Dermis blood vessel endothelial cell (primary cell): ENCODE measurements around the gene GATAD2A. TPM values are rescaled to one million over a fixed set of nuclear protein-coding genes. Genes with fewer than 3 reads are reported as not detected.

Experiments used
- DNase-seq: peaks from one replicate; pipeline ENCODE4 v3.0.0; 2010
- total RNA-seq: library from RNA; depleted of rRNA; stranded (reverse); fragments of >200 nt; gene quantifications from 2 replicates; pipeline ENCODE4 v1.2.3, GENCODE V29; 2014

Gene GATAD2A
- total RNA-seq, 1 donor from 2014 or later: 47.0 TPM

DNA sequence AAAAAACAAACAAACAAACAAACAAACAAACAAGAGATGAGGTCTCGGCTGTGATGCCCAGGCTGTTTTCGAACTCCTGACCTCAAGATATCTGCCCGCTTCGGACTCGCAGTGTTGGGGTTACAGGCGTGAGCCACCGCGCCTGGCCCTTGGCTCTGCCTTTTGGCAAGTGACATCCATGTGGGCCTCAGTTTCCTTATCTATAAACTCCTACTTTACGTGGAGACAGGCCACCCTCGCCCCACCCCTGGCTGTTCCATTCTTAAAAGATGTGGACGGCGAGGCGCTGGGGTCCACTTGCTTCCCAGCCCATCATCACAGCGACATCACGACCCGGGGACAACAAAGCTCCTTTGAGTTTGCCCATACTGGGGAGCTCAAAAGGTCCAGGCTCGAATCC is 108.2 kb downstream of the GATAD2A start:
- no peak for DNase-seq

DNA sequence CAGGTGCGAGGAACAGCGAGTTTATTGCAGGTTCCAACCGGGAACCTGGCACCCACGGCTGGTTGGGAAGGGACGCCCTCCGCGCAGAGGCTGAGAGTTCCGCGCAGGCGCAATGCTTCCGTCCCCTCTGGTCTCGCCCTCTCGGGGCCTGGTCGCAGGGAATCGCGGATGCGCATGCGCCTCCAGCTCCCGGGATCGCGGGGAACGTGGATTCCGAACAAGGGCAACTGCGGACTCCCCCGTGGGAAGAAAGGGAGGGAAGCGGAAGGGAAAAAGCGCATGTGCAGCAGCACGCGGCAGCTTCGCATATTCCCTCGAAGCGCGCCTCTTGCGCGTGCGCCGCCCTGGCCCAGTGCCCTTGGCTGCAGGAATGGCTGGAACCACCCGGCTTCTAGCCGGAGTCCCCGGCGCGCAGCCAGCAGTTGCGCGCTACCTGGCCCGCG is 108.8 kb downstream of the GATAD2A start:
- DNase-seq: peak; percentile 72

GRCh38 chr19:19514881-19515641 is 109.6 kb downstream of the GATAD2A start, which contains the start of gene TSSK6:
TSSK6 (minus strand) TSS chr19:19515548; CDS start chr19:19515427, 121 bp downstream.
- no peak for DNase-seq

GRCh38 chr19:19515642-19516519 is 110.4 kb downstream of the GATAD2A start, which contains the start of gene NDUFA13:
NDUFA13 (plus strand) TSS chr19:19516225; CDS start chr19:19516239, 14 bp downstream.
- DNase-seq: peak; percentile 95

GRCh38 chr19:19517235-19517619 is 111.8 kb downstream of the GATAD2A start:
- no peak for DNase-seq

DNA sequence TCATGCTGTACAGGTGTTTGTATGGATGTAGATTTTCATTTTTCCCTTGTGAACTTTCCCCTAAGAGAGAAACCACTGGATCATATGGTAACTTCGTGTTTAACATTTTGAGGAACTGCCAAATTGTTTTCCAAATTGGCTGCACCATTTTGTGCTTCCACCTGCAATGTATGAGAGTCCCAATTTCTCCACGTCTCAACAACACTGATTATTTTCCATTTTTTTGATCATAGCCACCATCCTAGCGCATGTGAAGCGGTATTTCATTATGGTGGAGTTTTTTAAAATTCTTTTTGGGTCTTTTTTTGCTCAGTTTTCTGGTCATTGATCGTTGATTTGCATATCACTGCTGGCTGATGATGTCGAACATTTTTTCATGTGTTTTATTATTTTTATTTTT is 115.5 kb downstream of the GATAD2A start:
- DNase-seq: no peak

DNA sequence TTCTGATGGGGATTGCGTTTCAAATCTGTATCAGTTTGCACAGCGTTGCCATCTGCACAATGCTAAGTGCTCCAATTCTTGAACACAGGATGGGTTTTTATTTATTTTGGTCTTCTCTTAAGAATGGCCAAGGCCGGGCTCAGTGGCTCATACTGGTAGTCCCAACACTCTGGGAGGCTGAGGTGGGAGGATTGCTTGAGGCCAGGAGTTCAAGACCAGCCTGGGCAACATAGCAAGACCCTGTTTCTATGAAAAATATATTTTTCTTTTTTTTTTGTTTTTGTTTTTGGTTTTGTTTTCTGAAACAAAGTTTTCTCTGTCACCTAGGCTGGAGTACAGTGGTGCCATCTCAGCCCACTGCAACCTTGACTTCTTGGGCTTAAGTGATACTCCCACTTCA is 117.7 kb downstream of the GATAD2A start:
- no peak for DNase-seq

DNA sequence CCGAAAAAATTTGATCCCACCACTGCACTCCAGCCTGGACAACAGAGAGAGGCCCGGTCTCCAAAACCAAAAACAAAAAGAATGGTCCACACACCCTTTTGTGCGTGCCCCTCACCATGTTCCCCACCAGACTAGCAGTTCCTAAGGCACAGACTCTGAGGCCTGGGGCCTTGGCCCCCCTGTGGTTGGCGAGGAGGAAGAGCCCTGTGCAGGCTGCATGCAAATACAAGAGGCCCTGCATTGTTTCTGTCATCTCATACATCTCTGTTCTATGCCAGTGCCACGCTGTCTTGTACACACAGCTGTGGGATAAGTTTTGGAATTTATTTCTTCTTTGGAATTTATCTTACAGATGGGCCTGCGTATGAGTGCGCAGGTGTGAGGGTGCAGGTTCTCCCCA is 118.6 kb downstream of the GATAD2A start:
- no peak for DNase-seq

DNA sequence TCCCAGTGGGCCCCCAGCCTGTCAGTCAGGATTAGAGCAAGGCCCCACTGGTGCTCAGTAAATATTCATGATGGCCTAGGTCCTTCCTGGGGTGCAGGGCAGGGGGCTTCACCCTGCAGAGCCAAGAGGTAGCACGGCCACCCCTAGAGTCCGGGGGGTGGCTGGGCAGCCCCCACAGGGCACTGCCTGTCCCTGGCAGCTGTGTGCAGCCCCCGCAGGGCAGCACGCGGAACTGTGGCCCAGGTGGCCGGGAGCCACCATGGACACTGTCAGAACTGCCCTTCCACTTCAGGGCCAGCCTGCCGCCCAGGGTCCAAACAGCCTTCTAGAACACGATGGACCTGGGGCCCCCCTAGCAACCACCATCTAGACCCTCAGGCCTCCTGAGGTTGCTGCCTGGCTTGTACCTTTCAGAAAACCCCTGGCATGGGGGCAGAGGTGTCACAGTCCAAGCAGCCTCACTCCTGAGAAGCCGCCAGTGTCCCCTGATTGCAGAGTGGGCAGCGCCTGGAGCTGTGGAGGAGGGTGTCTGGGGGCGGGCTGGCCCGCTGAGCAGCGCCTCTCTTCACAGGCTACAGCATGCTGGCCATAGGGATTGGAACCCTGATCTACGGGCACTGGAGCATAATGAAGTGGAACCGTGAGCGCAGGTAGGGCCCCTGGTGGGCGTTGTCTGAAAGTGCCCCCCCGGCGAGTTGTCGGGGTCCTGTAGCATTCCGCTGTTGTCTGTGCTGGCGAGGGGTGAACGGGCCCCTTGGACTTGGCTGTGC is 120.3 kb downstream of the GATAD2A start:
- DNase-seq: no peak

- DNase-seq: no peak
Observed at GRCh38 chr19:19526581-19527370, 121.3 kb downstream of the GATAD2A start.

- DNase-seq: no peak
Observed at GRCh38 chr19:19527371-19527656, 121.8 kb downstream of the GATAD2A start.

- DNase-seq: no peak
Observed at GRCh38 chr19:19527674-19528625, 122.5 kb downstream of the GATAD2A start.

GRCh38 chr19:19528721-19529490 is 123.4 kb downstream of the GATAD2A start, which contains the start of gene YJEFN3:
YJEFN3 (plus strand) TSS chr19:19528911; CDS start chr19:19528933, 22 bp downstream.
- peak; percentile 55 for DNase-seq

GRCh38 chr19:19529783-19530422 is 124.4 kb downstream of the GATAD2A start:
- DNase-seq: no peak

GRCh38 chr19:19530423-19530804 is 124.9 kb downstream of the GATAD2A start:
- no peak for DNase-seq

DNA sequence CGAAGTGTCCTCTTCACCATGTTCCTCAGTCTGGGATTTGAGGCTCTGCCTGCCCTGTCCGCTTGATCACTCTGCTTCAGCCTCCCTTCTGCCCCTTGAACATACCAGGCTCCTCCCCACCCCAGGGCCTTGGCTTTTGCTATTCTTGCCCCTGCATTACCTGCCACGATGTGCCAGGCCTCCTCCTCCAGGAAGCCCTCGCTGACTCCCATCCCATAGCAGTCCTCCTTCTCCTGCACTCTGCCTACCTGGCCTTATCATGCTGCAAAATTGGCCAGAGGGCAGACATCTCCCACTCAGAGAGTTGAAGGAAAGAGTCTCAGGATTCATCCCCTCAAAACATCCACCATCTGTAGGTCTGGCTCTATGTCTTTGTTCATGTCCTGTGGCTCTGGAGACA is 125.4 kb downstream of the GATAD2A start:
- DNase-seq: no peak

GRCh38 chr19:19531951-19532805 is 126.7 kb downstream of the GATAD2A start:
- peak; percentile 78 for DNase-seq
